Dendritic cell treated with granulocyte-macrophage colony-stimulating factor and Interleukin-4, amounts not matched to agents 40 ng/mL and 50 ng/mL, for 4 days (primary cell): ENCODE data around the gene CENPX.

Experiments
- H3K27ac Mint-ChIP-seq: one replicate; pipeline ENCODE4 v1.8.0; 2022; ENCODE audit warnings: mild to moderate bottlenecking, mixed read lengths
- H3K27me3 Mint-ChIP-seq: one replicate; pipeline ENCODE4 v1.8.0; 2022; ENCODE audit warnings: mild to moderate bottlenecking, mixed read lengths
- H3K36me3 Mint-ChIP-seq: one replicate; pipeline ENCODE4 v1.8.0; 2022; ENCODE audit warnings: low read depth, mixed read lengths
- H3K4me1 Mint-ChIP-seq: one replicate; pipeline ENCODE4 v1.8.0; 2022; ENCODE audit warnings: low read depth, mixed read lengths
- H3K4me3 Mint-ChIP-seq: one replicate; pipeline ENCODE4 v1.8.0; 2022; ENCODE audit warnings: mild to moderate bottlenecking, moderate library complexity, mixed read lengths
- H3K9me3 Mint-ChIP-seq: one replicate; pipeline ENCODE4 v1.8.0; 2022; ENCODE audit warnings: mixed read lengths
- intact Hi-C: fragments of 100-400 bp; cut with micrococcal nuclease; formaldehyde crosslinking; loops from one replicate; pipeline ENCODE4 v1.15.0; 2022

CENPX gene

GRCh38 chr17:82050761-82051641, 28.3 kb upstream of the CENPX start:
- Mint-ChIP-seq H3K27me3 (no peaks in the 10 kb centered on the region), H3K4me1 (peaks cover 46% of the 10 kb centered on the region), H3K36me3 (peaks cover 79% of the 10 kb centered on the region), H3K27ac (peak overlapping the region; percentile 87), H3K9me3 (no peaks in the 10 kb centered on the region), H3K4me3 (peak overlapping the region; percentile 94)
- intact Hi-C loops: loop anchor here (1.0 kb wide), 1 partner anchor 14 kb away; the partner anchor contains the start of gene DCXR

- H3K9me3 Mint-ChIP-seq: no peaks in the 10 kb centered on the region
- intact Hi-C loops: no loop called here
- H3K4me1 Mint-ChIP-seq: peaks cover 46% of the 10 kb centered on the region
- H3K36me3 Mint-ChIP-seq: peaks cover 72% of the 10 kb centered on the region
- no peaks in the 10 kb centered on the region for H3K27me3 Mint-ChIP-seq
- peak overlapping the region; percentile 94 for H3K4me3 Mint-ChIP-seq
- peak overlapping the region; percentile 87 for H3K27ac Mint-ChIP-seq
These were observed 27.6 kb upstream of the CENPX start for GRCh38 chr17:82050152-82050760.

- no peak overlapping the region for H3K27ac Mint-ChIP-seq
- no peak overlapping the region for H3K4me3 Mint-ChIP-seq
- peaks cover 46% of the 10 kb centered on the region for H3K4me1 Mint-ChIP-seq
- peaks cover 64% of the 10 kb centered on the region for H3K36me3 Mint-ChIP-seq
- intact Hi-C loops: no loop called here
- no peaks in the 10 kb centered on the region for H3K9me3 Mint-ChIP-seq
- no peaks in the 10 kb centered on the region for H3K27me3 Mint-ChIP-seq
These were observed 26.9 kb upstream of the CENPX start for GRCh38 chr17:82049521-82049971.

- intact Hi-C loops: no loop called here
- peaks cover 43% of the 10 kb centered on the region for H3K4me1 Mint-ChIP-seq
- no peaks in the 10 kb centered on the region for H3K27me3 Mint-ChIP-seq
- H3K27ac Mint-ChIP-seq: no peak overlapping the region
- no peaks in the 10 kb centered on the region for H3K9me3 Mint-ChIP-seq
- H3K4me3 Mint-ChIP-seq: no peak overlapping the region
- H3K36me3 Mint-ChIP-seq: peaks cover 60% of the 10 kb centered on the region
These were observed 26.4 kb upstream of the CENPX start for GRCh38 chr17:82049106-82049505.

GRCh38 chr17:82048571-82048971, 25.9 kb upstream of the CENPX start:
- H3K9me3 Mint-ChIP-seq: no peaks in the 10 kb centered on the region
- H3K36me3 Mint-ChIP-seq: peaks cover 55% of the 10 kb centered on the region
- peak overlapping the region; percentile 54 for H3K27ac Mint-ChIP-seq
- intact Hi-C loops: no loop called here
- H3K4me3 Mint-ChIP-seq: no peak overlapping the region
- H3K27me3 Mint-ChIP-seq: no peaks in the 10 kb centered on the region
- peaks cover 38% of the 10 kb centered on the region for H3K4me1 Mint-ChIP-seq

GRCh38 chr17:82047914-82048570, 25.4 kb upstream of the CENPX start:
- Mint-ChIP-seq H3K4me1 (peaks cover 32% of the 10 kb centered on the region), H3K27me3 (no peaks in the 10 kb centered on the region), H3K9me3 (no peaks in the 10 kb centered on the region), H3K36me3 (peaks cover 49% of the 10 kb centered on the region), H3K4me3 (no peak overlapping the region), H3K27ac (peak overlapping the region; percentile 54)
- intact Hi-C loops: no loop called here

- no peaks in the 10 kb centered on the region for H3K27me3 Mint-ChIP-seq
- peaks cover 26% of the 10 kb centered on the region for H3K4me1 Mint-ChIP-seq
These were observed 24.7 kb upstream of the CENPX start for GRCh38 chr17:82047379-82047778.

GRCh38 chr17:82046903-82047302, 24.2 kb upstream of the CENPX start:
- no peaks in the 10 kb centered on the region for H3K9me3 Mint-ChIP-seq
- no peak overlapping the region for H3K27ac Mint-ChIP-seq
- peaks cover 26% of the 10 kb centered on the region for H3K4me1 Mint-ChIP-seq
- no peak overlapping the region for H3K4me3 Mint-ChIP-seq
- no peaks in the 10 kb centered on the region for H3K27me3 Mint-ChIP-seq
- intact Hi-C loops: no loop called here
- peaks cover 47% of the 10 kb centered on the region for H3K36me3 Mint-ChIP-seq

More at GRCh38 chr17:82047379-82047778, 24.7 kb upstream of the CENPX start:
- H3K27ac Mint-ChIP-seq: no peak overlapping the region
- peaks cover 47% of the 10 kb centered on the region for H3K36me3 Mint-ChIP-seq
- no peak overlapping the region for H3K4me3 Mint-ChIP-seq
- intact Hi-C loops: no loop called here
- no peaks in the 10 kb centered on the region for H3K9me3 Mint-ChIP-seq

GRCh38 chr17:82045936-82046484, 23.3 kb upstream of the CENPX start:
- peaks cover 4% of the 10 kb centered on the region for H3K27me3 Mint-ChIP-seq
- H3K4me1 Mint-ChIP-seq: peaks cover 31% of the 10 kb centered on the region
- H3K27ac Mint-ChIP-seq: no peak overlapping the region
- peaks cover 46% of the 10 kb centered on the region for H3K36me3 Mint-ChIP-seq
- intact Hi-C loops: no loop called here
- no peak overlapping the region for H3K4me3 Mint-ChIP-seq
- no peaks in the 10 kb centered on the region for H3K9me3 Mint-ChIP-seq

GRCh38 chr17:82043507-82043906, 20.8 kb upstream of the CENPX start:
- intact Hi-C loops: no loop called here

GRCh38 chr17:82042649-82043048, 20.0 kb upstream of the CENPX start:
- intact Hi-C loops: no loop called here
- H3K27me3 Mint-ChIP-seq: peaks cover 7% of the 10 kb centered on the region
- peaks cover 25% of the 10 kb centered on the region for H3K4me1 Mint-ChIP-seq
- no peaks in the 10 kb centered on the region for H3K9me3 Mint-ChIP-seq
- no peak overlapping the region for H3K4me3 Mint-ChIP-seq
- H3K27ac Mint-ChIP-seq: no peak overlapping the region
- peaks cover 12% of the 10 kb centered on the region for H3K36me3 Mint-ChIP-seq

More at GRCh38 chr17:82043507-82043906, 20.8 kb upstream of the CENPX start:
- Mint-ChIP-seq H3K4me1 (peaks cover 19% of the 10 kb centered on the region), H3K4me3 (no peak overlapping the region), H3K36me3 (peaks cover 21% of the 10 kb centered on the region), H3K9me3 (no peaks in the 10 kb centered on the region), H3K27me3 (peaks cover 7% of the 10 kb centered on the region), H3K27ac (no peak overlapping the region)

GRCh38 chr17:82041144-82041814, 18.6 kb upstream of the CENPX start:
- Mint-ChIP-seq H3K4me3 (no peak overlapping the region), H3K9me3 (no peaks in the 10 kb centered on the region), H3K36me3 (no peaks in the 10 kb centered on the region), H3K4me1 (peaks cover 31% of the 10 kb centered on the region), H3K27me3 (peaks cover 7% of the 10 kb centered on the region), H3K27ac (no peak overlapping the region)
- intact Hi-C loops: no loop called here

- Mint-ChIP-seq H3K9me3 (no peaks in the 10 kb centered on the region), H3K27me3 (peaks cover 8% of the 10 kb centered on the region), H3K27ac (peak overlapping the region; percentile 23), H3K4me1 (peaks cover 46% of the 10 kb centered on the region), H3K4me3 (no peak overlapping the region), H3K36me3 (peaks cover 15% of the 10 kb centered on the region)
- intact Hi-C loops: loop anchor here (10.0 kb wide), 1 partner anchor 65 kb away; no protein-coding TSS in a partner anchor
These were observed 17.1 kb upstream of the CENPX start for GRCh38 chr17:82039695-82040299.
